GM13976 (cell line): ENCODE data around the gene ALDH1B1.

Source experiments
- DNase-seq: peaks from one replicate; pipeline ENCODE4 v3.0.0; 2012; ENCODE audit warnings: low spot score
- CTCF ChIP-seq: IDR thresholded peaks from 2 replicates; pipeline ENCODE4 v1.5.1; 2012; ENCODE audit warnings: borderline replicate concordance, mild to moderate bottlenecking; ENCODE audit not compliant: insufficient read depth; ENCODE audit errors: extremely low read depth, missing control alignments, control extremely low read depth
- in situ Hi-C: fragments of 300-500 bp; cut with MboI; formaldehyde crosslinking; loops from one replicate; pipeline ENCODE4 v1.12.0; 2022; ENCODE audit warnings: low sequenced_read_pairs, mixed read lengths, inconsistent platforms; ENCODE audit not compliant: unreplicated experiment

Gene ALDH1B1

DNA sequence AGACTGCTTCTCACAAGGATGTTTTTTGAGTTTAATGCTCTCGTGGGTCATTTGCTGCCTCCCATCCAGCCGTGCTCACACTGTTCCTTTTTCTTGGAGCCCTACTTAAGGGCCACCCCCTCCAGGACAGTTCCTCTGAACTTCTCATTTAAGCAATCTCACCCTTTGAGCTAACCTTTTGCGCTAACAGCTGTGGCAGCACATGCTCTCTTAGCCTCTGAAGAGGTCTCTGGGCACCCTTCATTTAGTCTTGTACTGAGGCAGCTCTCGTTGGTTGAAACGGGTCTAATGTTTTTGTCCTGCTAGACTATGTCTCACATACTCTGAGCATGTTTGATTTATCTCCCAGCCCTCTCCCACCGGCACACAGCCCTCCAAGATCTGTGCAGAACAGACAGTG, 11.8 kb downstream of the ALDH1B1 start:
- TF ChIP-seq CTCF, result no peak
- in situ Hi-C loops, result loop anchor here (25.0 kb wide), 1 partner anchor 283 kb away; no protein-coding TSS in a partner anchor
- DNase-seq, result no peak

GRCh38 chr9:38405785-38406184, 13.3 kb downstream of the ALDH1B1 start:
- no peak for DNase-seq
- no peak for TF ChIP-seq CTCF
- in situ Hi-C loops, result loop anchor here (25.0 kb wide), 1 partner anchor 282 kb away; no protein-coding TSS in a partner anchor

GRCh38 chr9:38406476-38407186, 14.1 kb downstream of the ALDH1B1 start:
- in situ Hi-C loops, result loop anchor here (25.0 kb wide), 1 partner anchor 281 kb away; no protein-coding TSS in a partner anchor
- no peak for TF ChIP-seq CTCF

DNA sequence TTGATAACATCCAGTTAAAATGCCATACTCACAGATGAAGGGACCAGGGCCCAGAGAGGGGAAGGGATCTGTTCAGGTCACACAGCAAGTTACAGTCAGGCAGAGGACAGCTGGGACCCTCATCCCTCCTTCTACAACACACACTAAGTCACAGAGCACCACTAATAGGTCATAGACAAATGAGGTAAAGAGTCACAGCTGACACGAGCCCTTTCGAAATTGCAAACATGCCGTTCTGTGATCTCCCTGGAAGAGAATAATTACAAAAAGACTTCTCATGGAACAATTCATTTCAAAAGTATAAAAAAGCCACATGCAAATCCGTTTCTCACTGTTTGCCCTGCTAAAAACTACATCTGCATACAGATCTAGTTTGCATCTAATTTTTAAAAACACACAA, 16.2 kb downstream of the ALDH1B1 start:
- DNase-seq, result no peak
- no peak for TF ChIP-seq CTCF
- in situ Hi-C loops, result loop anchor here (25.0 kb wide), 1 partner anchor 279 kb away; no protein-coding TSS in a partner anchor

More at GRCh38 chr9:38406476-38407186, 14.1 kb downstream of the ALDH1B1 start:
- DNase-seq, result no peak

DNA sequence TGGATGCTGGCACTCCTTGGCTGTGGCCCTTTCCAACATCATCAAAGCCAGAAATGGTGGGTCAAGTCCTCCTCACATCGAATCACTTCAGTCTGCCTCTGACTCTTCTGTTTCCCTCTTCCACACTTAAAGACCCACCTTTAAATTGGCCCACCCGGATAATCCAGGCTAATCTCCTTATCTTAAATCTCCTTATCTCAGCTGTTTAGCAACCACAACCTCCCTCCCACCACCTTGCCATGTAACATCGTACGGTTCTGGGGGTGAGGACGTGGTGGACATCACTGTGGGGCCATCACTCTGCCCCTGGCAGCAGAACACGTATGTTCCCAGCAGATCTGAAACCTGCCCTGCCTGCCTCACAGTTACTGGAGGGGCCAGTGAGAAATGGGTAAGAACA, 20.2 kb downstream of the ALDH1B1 start:
- DNase-seq, result no peak
- TF ChIP-seq CTCF, result no peak
- in situ Hi-C loops, result loop anchor here (25.0 kb wide), 1 partner anchor 275 kb away; no protein-coding TSS in a partner anchor

GRCh38 chr9:38413283-38413682, 20.8 kb downstream of the ALDH1B1 start:
- no peak for DNase-seq
- in situ Hi-C loops, result loop anchor here (25.0 kb wide), 1 partner anchor 274 kb away; no protein-coding TSS in a partner anchor
- no peak for TF ChIP-seq CTCF
